Putamen (tissue), 1 donor: ENCODE results near the gene TLR5.

ENCODE experiments used
- DNase-seq: peaks from one replicate; pipeline ENCODE4 v3.0.0-alpha.2; 2016; ENCODE audit warnings: low spot score

Gene TLR5

DNA sequence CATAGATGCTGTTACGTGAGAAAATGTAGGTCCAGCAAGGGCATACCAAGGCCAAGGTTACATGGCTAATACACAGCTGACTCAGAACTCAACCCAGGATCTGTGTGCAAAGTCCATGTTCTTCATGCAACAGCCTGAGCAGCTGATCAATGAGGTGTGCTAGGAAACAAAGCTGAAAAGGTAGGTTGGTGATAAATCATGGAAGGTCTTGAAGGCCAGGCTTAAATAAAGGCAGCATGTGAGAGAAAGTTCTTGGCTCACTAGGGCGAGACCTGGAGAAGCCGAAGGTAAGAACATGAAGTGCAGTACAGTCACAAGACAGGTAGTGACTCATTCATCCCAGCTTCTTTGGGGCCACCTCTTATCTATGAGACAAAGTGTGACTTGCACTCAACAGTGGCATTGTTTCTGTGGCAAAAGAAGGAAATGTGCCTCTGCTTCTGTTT, 33.4 kb downstream of the TLR5 start:
- DNase-seq: no peak

DNA sequence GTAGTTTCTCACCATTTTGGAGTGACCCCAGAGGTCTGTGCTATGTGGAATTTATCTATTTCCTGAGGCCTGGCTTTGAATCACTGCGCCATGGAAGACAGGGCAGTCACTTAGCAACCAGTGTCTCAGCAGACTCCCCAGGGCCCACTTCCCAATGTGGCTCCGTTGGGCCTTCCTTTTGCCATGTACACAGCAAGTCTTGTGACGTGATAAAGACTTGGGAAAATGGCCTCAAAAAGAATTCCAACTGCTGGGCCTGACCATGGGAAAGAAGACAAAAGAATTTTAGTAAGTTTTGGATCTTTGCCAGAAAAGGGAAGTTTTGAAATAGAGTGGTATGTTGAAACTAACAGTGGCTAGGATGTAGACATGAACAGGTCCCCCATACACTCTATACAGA, 36.2 kb downstream of the TLR5 start:
- DNase-seq: no peak

DNA sequence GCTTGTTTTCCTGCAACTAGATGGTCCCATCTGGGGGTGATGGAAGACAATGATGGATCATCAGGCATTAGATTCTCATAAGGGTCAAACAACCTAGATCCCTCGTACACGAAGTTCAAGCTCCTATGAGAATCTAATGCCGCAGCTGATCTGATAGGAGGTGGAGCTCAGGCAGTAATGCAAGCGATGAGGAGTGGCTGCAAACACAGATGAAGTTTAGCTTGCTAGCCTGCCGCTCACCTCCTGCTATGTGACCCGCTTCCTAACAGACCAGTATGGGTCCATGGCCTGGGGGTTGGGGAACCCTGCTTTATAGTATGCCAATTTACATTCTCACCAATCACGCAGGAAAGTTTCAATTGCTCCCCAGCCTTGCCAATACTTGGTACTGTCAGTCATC, 37.5 kb downstream of the TLR5 start:
- no peak for DNase-seq

DNA sequence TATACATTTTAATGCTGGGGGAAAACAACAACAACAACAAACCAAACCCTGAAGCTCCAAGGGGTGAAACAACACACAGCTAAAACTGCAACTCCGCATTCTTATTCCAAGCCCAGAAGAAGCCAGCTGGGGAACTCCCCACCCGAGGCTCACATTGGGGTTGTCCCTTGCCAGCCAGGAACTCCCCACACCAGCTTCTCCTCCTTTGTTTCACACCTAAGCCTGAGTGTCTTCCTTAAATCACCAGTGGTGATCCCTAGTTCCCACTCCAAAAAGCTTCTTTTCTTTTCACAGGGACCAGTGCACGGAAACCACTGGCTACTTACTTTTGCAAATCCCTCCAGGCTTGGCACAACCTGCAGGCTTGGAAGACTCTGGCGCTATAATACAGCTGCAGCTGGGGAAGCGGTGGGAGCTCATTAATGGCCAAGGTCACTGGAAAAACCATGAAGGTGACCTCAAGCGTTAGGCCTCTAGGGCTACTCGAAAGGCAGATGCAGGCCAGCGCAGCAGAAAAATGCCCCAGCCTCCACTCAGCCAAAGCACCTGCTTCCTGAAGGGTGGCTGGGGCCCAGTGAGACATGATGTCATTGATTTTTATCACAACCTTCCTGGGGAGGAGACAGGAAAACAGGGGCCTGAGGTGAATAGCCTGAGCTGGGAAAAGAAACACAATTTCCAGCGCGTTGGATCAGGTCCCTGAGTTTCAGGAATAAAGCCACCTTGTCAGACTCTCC, 40.1 kb downstream of the TLR5 start:
- no peak for DNase-seq

DNA sequence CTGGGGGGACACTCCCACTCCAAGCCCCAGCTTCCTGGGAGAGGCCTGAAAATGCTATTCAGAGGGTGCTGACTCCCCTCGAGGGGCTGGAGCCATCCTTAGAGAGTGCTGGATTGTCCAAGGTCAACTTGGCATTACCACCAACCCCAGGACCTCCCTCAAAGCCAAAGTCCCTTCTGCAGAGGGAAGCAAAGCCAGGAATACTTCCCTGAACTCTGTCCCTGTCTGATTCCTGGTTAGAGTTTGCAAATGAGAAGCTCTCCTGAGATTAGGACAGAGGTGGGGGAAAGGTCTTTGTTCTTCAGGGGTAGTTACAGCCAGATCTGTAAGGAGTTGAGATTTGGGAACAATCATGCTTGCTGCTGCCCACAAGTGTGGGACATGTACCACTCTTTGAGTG, 45.3 kb downstream of the TLR5 start:
- no peak for DNase-seq

DNA sequence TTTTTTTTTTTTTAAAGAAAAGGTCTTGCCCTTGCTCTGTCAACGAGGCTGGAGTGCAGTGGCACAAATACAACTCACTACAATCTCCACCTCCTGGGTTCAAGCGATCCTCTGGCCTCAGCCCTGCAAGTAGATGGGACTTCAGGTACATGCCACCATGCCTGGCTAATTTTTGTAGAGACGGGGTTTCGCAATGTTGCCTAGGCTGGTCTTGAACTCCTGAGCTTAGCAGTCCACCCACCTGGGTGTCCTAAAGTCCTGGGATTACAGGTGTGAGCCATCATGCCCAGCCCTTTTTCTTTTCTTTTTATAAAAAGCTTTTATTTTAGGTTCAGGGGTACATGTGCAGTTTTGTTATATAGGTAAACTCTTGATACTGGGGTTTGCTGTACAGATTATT, 47.2 kb downstream of the TLR5 start:
- DNase-seq: no peak

DNA sequence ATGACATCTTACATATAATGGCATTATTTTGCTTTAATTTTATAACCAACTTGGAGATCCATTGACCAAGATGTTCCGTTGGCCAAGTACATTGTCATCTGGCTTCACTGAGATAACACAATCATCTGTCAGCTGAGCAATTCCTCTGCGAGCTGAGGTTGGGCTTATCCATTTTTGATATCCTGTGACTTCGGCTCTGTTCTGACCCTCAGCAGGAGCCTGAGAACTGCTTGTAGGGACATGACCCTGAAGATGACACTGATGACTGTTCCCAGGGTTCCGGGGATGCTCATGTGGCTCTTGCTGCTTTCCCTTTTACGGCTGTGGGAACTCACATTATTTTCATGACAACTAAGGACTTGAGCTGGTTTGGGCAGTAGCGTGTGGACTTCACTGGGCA, 51.2 kb downstream of the TLR5 start:
- no peak for DNase-seq

DNA sequence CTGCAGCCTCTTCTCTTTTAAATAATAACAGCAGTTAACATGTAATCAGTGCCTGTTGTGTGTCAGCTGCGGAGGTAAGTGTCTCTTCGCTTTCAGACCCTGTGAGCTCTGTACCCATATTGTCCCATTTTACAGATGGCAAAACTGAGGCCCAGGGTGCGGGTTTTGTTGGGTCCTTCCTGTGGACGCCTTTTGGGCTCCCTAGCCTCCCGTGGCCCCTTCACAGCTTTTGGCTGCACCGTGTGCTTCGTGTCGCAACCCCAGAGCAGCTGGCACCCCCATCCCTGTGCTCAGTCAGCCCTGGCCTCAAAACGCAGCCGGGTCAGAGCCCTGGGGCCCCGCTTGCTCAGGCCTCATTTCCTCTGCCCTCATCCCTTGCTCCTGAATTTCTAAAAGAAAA, 53.8 kb downstream of the TLR5 start:
- DNase-seq: no peak

DNA sequence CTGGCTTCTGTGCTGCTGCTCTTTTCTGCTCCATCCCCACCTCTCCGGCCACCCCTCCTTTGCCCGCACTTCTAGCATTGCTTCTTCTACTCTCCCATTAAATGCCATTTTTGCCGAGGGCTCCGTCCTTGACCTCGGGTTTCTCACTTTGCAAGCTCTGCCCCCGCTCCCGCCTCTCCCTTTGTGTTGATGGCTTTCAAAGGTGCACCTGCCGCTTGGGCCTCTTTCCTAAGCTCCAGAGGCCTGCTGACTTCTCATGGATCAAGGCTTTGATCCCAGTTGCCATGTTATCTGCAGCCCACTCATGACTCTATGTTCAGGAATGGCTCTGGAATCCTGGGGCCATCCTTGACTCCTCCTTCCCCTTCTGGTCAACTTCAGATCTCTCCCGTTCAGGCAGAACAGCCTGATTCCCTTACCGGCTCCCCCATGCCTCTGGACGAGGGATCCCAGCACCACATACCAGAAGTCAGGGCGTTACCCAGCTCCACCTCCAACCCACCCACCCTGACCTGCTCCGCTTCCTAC, 54.3 kb downstream of the TLR5 start:
- DNase-seq: no peak

DNA sequence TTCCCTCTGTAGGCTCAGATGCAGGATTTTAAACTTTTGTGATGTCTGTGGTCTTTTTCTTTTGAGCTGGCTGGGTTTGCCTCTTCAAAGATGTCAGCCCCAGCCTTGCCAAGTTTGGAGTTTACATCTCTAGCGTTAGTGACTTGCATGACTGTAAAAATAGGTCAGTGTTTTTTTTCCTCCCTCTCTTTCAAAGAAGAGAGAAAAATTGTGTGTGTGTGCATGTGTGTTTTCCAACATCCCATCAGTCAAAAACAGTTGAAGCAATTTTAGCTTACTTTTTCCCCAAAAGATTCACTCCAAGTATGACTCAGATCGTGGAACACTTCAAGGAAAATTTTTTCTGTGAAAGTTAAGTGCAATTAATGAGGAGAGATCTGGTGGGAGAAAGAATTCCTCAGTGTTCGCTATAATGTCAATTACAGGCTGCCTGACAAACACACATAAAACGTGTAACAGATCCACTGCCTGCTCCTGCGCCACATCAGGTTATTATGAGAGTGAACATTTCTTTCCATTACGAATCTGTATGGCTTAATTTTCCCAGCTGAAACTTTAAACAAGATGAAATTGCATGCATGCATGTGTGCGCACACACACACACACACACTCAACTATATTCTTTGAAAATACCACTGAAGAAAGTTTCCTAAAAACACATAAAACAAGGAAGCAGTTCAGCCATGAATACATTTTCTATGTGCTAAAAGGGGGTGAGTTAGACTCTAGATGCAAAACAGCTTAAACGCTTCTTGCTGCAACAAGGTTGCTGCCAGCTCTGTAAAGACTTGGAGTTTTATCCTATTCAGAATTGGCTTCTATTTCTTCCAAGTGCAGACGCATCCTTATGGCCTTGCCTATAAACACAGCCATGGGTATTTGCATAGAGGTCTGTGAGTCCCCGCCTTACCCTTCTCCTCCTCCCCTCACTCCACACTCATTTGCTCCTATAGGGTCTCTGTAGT, 55.5 kb downstream of the TLR5 start:
- DNase-seq: no peak

DNA sequence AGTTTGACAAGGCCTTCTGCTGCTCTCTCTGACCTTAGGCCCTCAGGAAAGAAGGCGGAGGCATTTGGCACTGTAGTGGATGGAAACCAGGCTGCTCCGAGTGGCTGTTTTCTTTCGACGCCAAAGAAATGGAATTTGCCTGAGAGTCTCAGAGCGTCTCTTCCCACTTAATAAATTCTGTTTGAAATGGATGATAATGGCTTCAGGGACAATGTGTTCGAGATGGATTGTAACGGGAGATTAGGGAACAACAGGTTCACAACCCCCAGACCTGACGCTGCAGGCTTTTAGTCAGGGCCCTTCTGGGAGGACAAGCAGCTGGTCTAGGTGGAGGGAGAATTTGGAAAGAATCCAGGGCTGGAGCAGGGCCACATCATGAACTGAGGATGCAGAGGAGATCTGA, 58.6 kb downstream of the TLR5 start:
- DNase-seq: no peak

DNA sequence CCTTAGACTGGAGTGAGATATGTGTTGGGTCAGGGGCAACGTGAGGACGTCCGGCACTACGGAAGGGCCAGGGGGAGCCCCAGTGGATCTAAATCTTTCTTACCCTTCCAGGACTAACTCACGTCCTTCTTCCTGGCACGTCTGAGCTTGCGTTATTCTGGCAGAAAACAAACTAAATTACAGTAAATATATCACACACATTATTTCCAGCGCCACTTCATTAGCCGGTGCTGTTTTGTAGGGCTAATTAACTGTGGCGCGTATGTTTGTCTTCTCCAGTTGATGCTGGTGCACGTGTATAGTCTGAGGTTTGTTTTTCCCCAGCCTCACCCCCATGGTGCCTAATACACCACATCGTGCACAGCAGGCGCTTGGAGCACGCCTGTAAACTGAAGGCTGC, 59.2 kb downstream of the TLR5 start:
- DNase-seq: no peak

DNA sequence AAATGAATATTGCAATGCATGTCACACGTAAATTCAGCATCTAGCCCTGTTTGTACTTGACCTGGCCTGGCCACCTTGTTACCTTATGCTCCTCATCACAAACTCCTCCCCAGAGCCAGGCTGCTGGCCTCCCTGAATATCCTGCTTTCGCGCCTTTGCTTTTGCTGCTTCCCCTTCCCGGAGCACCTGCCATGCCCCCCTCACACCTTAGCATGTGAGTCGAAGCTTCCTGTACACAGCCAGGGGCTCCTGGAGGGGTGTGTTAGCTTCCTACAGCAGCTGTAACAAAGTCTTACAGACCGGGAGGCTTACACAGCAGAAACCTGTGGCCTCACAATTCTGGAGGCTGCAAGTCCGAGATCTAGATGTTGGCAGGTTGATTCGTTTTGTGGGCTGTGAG, 60.1 kb downstream of the TLR5 start:
- DNase-seq: no peak

DNA sequence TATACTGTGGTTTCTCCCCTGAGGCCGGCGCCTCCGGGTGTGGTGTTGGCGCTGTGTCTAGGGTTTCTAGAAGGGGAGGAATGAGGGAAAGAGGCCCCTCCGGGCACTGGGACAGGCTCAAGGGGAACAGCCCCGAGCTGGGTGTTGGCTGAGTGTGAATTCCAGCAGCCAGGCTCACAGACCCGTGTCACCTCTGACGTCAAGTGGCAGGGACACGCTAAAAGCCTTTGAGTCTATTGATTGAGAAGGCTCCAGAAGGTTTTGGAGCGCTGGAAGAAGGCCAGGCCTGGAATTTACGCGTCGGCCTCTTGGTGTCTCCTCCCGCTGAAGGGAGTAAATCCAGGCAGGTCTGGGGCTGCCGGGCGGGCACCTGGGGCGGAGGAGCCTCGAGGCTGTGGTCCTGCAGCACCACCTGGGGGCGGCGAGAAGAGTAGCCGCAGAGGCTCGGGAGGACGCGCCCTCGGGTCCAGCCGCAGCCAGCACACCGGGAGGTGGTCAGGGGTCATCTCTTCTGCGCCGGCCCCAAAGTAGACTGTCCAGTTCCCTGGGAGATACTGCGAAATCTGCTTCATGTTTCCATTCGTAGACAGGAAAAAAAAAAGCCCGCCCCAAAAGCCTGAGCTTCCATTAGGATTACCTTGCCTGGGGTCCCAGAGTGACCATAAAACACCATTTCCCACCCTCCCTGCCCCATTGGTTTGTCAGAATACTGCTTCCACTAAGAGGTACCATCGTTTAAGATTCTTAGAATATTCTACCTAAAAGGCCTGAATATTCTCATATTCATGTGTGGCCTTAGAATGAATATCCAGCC, 61.7 kb downstream of the TLR5 start:
- DNase-seq: peak; percentile 16

DNA sequence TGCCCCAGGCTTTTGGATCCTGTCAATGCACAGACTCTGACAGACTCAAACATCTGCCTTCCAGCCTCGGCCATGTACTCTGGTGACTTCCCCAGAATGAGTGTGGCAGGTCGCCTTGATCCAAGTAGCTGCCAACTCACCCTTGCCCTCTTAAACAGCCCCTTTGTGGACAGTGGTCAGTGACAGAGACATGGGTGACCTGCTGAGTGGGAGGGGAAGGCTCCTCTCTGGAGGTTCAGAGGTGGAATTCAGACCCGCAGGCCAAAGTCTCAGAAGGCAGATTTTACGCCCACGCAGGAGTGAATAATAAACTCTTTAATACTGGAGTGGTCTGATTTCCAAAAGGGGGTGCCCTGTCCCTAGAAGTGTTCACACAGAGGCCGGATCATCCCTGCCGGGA, 63.5 kb downstream of the TLR5 start:
- no peak for DNase-seq

DNA sequence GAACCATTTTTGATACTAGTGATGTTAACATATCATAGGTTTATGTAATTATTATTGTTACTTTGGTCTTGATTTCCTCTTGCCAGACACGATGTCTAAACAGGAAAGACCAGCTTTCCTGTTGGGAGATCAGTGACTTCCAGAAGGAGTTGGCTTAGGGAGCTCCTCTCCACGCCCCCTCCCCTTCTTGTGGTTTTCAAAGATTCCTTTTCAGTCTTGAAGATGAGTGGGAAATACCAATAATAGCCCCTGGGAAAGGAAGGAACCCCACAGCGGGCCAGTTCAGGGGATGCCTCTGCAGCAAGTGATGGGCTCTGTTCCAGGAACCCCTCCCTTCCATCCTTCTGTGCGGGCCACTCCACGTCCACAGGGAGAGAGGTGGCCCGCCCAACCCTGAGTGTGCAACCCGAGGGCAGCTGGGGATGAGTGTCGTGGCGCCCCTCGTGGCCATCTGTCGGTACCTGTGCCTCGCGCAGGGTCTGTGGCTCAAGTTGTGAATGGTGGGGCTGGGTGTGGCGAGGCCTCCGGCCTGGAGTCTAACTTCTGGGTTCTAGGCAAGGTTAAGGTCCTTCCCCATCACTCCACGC, 65.7 kb downstream of the TLR5 start:
- peak; percentile 18 for DNase-seq

DNA sequence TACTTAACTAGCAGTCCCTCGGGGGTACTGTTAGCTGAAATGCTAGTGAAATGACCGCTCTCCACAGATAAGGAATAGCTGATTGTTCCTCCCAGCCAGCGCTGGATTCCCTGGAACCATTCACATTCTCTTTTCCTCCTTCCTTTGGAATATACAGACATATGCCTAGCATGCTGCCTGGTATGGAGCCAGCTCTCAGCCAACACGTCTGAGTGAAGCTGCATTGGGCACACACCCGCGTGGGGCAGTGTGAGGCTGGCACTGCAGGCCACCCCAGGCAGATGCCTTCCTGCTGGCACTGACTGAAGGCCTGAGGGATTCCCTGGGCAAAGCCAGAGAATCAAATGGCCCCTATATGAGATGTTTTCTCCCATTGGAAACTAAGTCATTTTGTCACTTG, 66.7 kb downstream of the TLR5 start:
- DNase-seq: no peak

DNA sequence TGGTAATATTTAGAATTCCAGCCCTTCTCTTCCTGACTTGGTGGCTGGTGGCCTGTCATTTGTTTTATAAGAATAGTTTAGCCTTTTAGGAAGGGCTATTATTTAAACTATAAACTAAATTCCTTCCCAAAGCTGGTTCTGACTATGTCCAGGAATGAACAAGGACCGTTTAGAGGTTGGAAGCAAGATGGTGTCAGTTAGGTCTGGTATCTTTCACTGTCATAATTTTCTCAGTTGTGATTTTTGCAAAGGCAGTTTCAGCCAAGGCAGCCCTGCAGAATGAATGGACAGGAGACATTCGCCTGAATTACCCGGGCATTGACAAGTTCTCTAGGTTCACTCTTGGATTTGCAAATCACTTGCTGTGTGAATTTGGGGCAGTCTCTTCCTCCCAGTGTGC, 67.2 kb downstream of the TLR5 start:
- DNase-seq: no peak

DNA sequence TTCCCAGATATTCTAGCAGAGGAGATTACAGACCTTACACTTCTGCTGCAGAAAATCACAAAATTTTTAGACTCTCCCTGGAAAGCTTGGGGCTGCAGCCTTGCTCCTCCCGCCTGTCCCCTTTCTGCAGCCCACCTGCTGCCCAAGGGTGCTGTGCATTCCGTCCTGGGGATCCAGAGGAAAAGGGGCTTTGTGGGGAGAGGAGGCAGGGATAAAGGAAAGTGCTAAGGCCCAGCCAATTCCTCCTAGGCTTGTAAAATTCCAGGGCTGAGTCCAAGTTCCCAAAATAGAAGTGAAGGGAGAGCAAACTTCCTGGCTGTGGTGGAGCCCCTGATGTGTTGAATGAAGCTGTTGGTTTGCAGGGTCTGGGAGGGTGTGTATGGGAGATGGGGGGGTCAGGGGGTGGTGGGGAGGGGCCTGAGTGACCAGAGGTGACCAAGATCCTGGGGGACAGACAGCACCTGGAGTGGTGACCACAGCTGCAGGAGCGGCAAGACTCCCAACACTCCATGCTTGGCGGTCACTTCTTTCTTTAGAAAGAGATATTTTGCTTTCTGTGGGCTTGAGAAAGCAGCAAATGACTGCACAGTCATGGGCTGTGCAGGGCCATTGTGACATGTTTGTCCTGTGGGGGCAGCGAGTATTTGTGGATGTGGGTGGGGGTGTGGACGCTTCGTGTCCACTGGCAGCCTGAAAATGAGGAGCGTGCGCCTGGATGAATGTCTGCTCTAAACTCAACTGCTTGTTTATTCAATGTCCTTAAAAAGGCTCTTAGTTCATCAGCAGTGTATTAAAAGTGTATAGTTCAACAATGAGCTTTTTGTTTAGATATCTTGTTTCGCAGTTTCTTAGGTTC, 68.4 kb downstream of the TLR5 start:
- no peak for DNase-seq

DNA sequence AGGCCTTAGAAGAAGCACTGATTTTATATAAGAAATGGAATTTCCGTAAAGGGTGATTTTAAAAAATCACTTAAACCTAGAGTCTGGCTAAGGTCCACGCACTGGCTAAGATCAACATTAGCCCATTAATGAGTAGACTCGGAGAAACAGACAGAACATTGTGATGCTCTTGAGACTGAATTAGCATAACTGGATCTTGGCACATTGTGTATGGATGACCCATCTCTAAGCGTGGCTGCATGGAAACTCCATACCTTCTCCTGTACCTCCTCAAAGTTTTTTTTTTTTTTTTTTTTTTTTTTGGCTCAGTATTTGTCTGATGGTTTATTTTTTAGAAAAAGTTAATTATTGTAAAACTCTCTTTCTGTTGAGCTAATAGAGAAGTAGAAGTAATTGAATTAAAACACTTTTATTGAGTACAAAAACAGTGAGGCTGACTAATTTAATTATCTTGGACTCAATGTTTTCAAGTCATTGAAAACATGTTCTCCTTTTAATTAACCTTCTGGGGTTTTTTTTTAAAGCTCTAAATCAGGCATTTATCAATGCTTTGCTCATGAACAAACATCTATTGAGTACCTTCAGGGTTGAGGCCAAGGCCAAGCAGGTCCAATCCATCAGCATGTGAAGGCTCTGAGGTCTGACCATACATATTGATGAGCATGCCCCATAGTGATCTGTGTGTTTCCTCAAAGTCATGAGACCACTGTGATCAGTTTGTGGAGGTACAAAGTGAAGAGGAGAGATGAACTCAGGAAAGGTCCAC, 74.0 kb downstream of the TLR5 start:
- DNase-seq: no peak
